ENCODE results near the gene KLHL20.
"Not testable (repeated sequence)": the region's sequence is repeated elsewhere in the genome, so short reads cannot be mapped to it uniquely, and the experiment has no call there.

Gene KLHL20

GRCh38 chr1:173757666-173758065 lies 42.9 kb downstream of the KLHL20 start:
- no peak for DNase-seq

DNA sequence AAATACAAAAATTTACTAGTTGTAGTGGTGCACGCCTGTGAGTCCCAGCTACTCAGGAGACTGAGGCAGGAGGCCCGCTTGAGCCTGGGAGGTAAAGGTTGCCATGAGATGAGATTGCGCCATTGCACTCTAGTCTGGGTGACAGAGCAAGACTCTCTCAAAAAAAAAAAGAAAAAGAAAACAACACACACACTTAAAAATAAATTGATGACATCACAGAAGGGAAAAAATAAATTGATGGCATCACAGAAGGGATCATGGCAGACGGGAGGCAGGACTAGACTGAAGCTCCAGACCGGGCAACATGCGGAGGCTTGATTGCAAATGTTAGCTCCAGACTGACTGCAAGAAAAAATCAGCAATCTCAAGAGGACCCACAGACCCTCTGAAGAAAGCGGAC lies 43.3 kb downstream of the KLHL20 start:
- no peak for DNase-seq

GRCh38 chr1:173758980-173759379 lies 44.2 kb downstream of the KLHL20 start:
- no peak for DNase-seq

DNA sequence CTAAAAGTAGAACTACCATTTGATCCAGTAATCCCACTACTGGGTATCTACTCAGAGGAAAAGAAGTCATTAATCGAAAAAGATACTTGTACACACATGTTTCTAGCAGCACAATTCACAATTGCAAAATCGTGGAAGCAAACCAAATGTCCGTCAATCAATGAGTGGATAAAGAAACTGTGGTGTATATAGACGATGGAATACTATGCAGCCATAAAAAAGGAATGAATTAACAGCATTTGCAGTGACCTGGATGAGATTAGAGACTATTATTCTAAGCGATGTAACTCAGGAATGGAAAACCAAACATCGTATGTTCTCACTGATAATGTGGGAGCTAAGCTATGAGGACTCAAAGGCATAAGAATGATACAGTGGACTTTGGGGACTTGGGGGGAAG lies 49.5 kb downstream of the KLHL20 start:
- not testable (repeated sequence) for DNase-seq

- DNase-seq, result no peak
Observed at GRCh38 chr1:173768206-173768605, 53.4 kb downstream of the KLHL20 start.

GRCh38 chr1:173768827-173769226 lies 54.0 kb downstream of the KLHL20 start:
- no peak for DNase-seq

DNA sequence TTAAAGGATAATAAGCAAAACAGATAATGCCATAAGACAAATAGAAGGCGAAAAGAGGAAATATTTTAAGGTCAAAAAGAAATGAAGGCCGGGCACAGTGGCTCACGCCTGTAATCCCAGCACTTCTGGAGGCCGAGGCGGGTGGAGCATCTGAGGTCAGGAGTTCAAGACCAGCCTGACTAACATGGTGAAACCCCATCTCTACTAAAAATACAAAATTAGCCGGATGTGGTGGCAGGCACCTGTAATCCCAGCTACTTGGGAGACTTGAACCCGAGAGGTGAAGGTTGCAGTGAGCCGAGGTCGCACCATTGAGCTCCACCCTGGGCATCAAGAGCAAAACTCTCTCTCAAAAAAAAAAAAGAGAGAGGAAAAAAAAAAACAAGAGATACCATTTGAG lies 55.5 kb downstream of the KLHL20 start:
- DNase-seq, result not testable (repeated sequence)

DNA sequence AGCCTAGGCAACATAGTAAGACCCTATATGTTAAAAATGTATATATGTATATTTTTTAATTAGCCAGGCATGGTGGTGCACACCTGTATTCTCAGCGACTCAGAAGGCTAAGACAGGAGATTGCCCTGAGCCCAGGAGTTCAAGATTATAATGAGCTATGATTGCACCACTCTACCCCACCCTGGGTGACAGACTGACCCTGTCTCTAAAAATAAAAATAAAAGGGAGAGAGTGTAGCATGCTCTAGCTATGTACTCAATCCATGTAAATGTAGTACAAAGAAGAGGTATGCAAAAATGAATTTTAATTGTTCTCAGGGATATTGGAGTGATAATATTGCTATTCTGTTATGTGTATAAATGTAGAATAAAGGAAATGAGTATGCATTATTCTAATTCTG lies 56.8 kb downstream of the KLHL20 start:
- DNase-seq, result no peak

- no peak for DNase-seq
Observed at GRCh38 chr1:173775578-173776226, 60.9 kb downstream of the KLHL20 start.

GRCh38 chr1:173779936-173780335 lies 65.2 kb downstream of the KLHL20 start:
- no peak for DNase-seq

- DNase-seq, result no peak
Observed at GRCh38 chr1:173784997-173785396, 70.2 kb downstream of the KLHL20 start.

DNA sequence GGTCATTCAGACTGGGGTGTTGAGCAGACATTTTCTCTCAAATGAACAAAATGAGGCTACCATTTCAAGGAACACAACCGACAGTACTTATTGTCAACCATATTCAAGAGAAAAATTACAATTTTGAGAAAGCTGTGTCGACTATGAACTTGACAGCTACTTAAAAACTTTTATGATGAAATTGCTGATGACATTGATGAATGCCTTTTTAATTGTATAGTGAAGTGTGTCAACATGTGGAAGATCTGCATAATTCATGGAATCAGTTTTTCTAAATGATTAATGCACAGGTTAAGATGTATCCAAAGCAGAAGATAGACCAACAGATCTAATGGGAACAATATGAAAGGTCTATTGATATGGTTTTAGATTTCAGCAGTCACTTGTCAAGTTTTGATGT lies 75.1 kb downstream of the KLHL20 start:
- no peak for DNase-seq

DNA sequence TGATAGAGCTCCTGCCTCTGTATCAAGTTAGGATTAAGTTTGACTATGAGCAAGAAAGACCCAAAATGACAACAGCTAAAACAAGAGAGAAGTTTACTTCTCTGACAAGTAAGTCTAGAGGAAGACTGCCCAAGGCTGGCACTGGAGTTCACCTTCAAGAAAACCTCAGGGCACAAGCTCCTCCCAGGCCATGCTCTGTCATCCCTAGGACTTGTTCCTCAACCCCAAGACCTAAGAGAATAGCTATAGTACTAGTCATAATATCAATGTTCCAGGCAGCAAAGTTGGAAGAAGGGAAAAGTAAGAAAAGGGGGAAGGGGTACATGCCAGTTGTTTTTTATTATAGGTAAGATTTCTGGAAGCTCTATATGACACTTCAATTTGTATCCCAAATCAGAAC lies 83.3 kb downstream of the KLHL20 start:
- no peak for DNase-seq

DNA sequence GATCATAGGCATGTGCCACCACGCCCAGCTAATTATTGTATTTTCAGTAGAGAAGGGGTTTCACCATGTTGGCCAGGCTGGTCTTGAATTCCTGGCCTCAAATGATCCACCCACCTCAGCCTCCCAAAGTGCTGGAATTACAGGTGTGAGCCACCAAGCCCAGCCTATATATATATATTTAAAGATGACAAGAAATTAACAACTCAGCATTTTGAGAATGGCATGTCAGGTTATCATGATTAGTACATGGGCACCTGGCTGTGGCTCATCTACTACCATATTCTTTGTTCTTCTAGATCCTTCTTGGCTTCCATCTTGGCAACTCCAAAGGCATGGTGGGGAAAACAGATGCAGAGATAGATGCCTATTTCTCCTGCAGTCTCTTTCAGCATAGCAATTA lies 85.2 kb downstream of the KLHL20 start:
- not testable (repeated sequence) for DNase-seq

DNA sequence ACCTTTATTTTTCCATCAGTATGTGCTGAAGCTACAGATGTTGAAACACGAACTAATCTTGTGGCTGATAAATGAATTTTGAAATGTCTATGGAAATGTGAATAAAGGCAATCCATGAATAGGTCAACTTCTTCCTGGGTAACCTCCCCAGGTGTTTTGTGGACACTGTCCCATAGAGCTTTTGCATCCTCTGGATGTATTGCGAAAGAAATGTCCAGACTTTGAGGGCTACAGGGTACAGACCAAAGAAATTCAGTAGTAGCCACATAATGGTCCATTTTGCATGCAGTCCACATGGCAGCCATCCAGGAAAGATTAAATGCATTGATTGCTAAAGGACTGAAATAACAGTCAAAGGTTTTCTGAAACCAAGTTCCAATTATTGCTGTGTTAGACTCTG lies 88.2 kb downstream of the KLHL20 start:
- no peak for DNase-seq

GRCh38 chr1:173813654-173814053 lies 98.9 kb downstream of the KLHL20 start:
- DNase-seq, result not testable (repeated sequence)

- no peak for DNase-seq
Observed at GRCh38 chr1:173818459-173818858, 103.7 kb downstream of the KLHL20 start.

DNA sequence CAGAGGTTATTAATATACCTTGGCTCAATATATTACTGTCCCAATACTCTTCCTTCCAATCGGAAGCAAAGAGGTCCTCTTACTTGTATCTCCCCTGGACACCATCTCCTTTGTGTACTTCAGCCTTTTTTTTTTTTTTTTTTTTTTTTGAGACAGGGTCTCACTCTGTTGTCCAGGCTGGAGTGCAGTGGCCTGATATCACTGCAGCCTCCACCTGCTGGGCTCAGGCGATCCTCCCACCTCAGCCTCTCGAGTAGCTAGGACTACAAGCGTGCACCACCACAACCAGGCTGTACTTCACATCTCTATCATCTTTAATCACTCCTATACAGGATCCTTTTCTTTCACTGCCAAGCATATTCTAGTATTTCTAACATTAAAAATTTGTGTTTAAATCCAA lies 106.9 kb downstream of the KLHL20 start:
- no peak for DNase-seq

DNA sequence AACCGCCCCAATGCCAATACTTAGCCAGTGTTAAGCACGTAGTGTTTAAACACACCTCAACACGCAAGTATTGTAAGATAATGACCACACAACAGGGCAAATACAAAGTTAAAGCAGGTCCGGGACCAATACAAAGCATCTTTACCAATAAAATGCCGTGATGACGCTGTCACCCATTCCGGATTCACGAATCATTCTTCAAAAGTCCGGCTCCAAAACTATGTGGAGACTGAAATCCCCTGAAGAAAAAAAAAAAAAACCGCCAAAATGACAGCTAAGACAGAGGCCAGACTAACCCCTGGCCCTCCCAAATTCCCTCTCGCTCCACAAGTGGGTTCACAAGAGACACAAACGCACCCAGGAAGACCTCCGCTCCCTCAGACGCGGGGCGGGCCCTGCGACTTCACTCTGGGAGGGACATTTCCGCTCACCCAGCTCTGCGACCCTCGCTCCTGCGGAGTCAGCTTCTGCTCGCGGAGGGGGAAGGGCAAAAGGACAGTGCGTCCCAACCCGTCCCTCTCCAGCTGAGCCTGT lies 109.1 kb downstream of the KLHL20 start:
- no peak for DNase-seq

GRCh38 chr1:173824315-173825081 lies 109.7 kb downstream of the KLHL20 start, which contains the start of the genes CENPL and DARS2:
TSS of gene CENPL (minus strand) at chr1:173824883. CDS start at chr1:173811299, 13,584 bp downstream.
TSS of gene DARS2 (plus strand) at chr1:173824673. CDS start at chr1:173825230, 557 bp downstream.
- DNase-seq, result peak; percentile 97

DNA sequence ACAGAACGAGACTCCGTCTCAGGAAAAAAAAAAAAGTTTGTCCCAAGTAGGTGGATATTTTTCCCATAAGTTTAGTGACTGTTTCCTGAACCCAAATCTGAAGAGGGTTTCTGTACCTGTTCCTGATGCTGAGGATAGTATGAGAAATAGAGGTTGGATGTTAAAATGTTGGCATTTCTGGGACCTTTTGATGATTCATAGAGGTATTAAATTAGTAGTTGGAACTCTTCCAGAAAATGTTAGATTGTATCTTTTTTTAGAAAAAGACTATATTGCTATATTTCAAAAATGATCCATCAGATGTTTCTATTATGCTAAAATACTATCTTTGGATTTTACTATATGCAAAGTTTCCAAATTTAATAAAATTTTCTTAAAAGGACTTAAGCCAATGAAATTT lies 112.8 kb downstream of the KLHL20 start:
- no peak for DNase-seq

DNA sequence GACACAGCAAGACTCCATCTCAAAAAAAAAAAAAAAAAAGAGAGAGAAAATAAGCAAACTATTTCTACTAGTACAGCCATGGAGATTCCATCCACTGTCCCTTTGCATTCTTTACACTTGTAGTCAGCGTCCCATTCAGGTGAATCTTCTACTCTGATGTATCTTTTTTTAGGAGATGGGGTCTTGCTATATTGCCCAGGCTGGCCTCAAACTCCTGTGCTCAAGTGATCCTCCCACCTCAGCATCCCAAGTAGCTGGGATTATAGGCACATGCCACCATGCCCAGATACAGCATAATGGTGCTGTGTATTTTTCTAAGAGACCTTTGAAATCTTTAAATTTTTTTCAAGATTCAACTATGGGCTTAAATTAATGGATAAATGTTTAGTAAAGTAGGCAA lies 118.0 kb downstream of the KLHL20 start:
- no peak for DNase-seq

Data from NCI-H146 (cell line).